IPS-15b (cell line): Measurements from ENCODE around the gene AOPEP.

Experiments
- H3K27me3 ChIP-seq: one replicate; pipeline ENCODE4 v1.6.1; 2013; ENCODE audit warnings: low read length; ENCODE audit not compliant: control insufficient read depth, insufficient read depth
- H3K36me3 ChIP-seq: one replicate; pipeline ENCODE4 v1.6.1; 2013; ENCODE audit warnings: low read length; ENCODE audit not compliant: control insufficient read depth, insufficient read depth
- H3K4me1 ChIP-seq: one replicate; pipeline ENCODE4 v1.6.1; 2013; ENCODE audit warnings: mild to moderate bottlenecking, low read length; ENCODE audit not compliant: control insufficient read depth, insufficient read depth
- H3K4me3 ChIP-seq: one replicate; pipeline ENCODE4 v1.5.1; 2013; ENCODE audit warnings: low read depth, low read length
- H3K9ac ChIP-seq: one replicate; pipeline ENCODE4 v1.6.1; 2013; ENCODE audit warnings: low read depth, mild to moderate bottlenecking, low read length
- H3K9me3 ChIP-seq: one replicate; pipeline ENCODE4 v1.6.1; 2013; ENCODE audit warnings: mild to moderate bottlenecking, low read length; ENCODE audit not compliant: control insufficient read depth, insufficient read depth

The AOPEP gene

GRCh38 chr9:94860678-94861588, 134.4 kb downstream of the AOPEP start:
- no peak overlapping the region for H3K9ac ChIP-seq
- no peaks in the 10 kb centered on the region for H3K36me3 ChIP-seq
- H3K9me3 ChIP-seq: no peaks in the 10 kb centered on the region
- H3K27me3 ChIP-seq: no peaks in the 10 kb centered on the region
- no peaks in the 10 kb centered on the region for H3K4me1 ChIP-seq
- H3K4me3 ChIP-seq: no peak overlapping the region

- no peak overlapping the region for H3K9ac ChIP-seq
- no peaks in the 10 kb centered on the region for H3K27me3 ChIP-seq
- no peak overlapping the region for H3K4me3 ChIP-seq
These were observed 135.2 kb downstream of the AOPEP start for GRCh38 chr9:94861589-94862272.

GRCh38 chr9:94864196-94864595, 137.7 kb downstream of the AOPEP start:
- no peaks in the 10 kb centered on the region for H3K4me1 ChIP-seq
- no peak overlapping the region for H3K4me3 ChIP-seq
- H3K9ac ChIP-seq: no peak overlapping the region
- H3K27me3 ChIP-seq: no peaks in the 10 kb centered on the region
- no peaks in the 10 kb centered on the region for H3K36me3 ChIP-seq
- no peaks in the 10 kb centered on the region for H3K9me3 ChIP-seq

More at GRCh38 chr9:94861589-94862272, 135.2 kb downstream of the AOPEP start:
- Histone ChIP-seq H3K9me3 (no peaks in the 10 kb centered on the region), H3K36me3 (no peaks in the 10 kb centered on the region), H3K4me1 (no peaks in the 10 kb centered on the region)

- Histone ChIP-seq H3K9ac (no peak overlapping the region), H3K4me1 (no peaks in the 10 kb centered on the region), H3K27me3 (no peaks in the 10 kb centered on the region), H3K9me3 (no peaks in the 10 kb centered on the region), H3K36me3 (no peaks in the 10 kb centered on the region), H3K4me3 (no peak overlapping the region)
These were observed 138.5 kb downstream of the AOPEP start for GRCh38 chr9:94864862-94865509.

- Histone ChIP-seq H3K27me3 (no peaks in the 10 kb centered on the region), H3K9ac (no peak overlapping the region), H3K4me3 (no peak overlapping the region), H3K36me3 (no peaks in the 10 kb centered on the region), H3K4me1 (no peaks in the 10 kb centered on the region), H3K9me3 (no peaks in the 10 kb centered on the region)
These were observed 139.3 kb downstream of the AOPEP start for GRCh38 chr9:94865582-94866452.

GRCh38 chr9:94866770-94867169, 140.3 kb downstream of the AOPEP start:
- Histone ChIP-seq H3K9ac (no peak overlapping the region), H3K27me3 (no peaks in the 10 kb centered on the region), H3K9me3 (no peaks in the 10 kb centered on the region), H3K36me3 (no peaks in the 10 kb centered on the region), H3K4me1 (no peaks in the 10 kb centered on the region), H3K4me3 (no peak overlapping the region)

- no peak overlapping the region for H3K9ac ChIP-seq
These were observed 140.9 kb downstream of the AOPEP start for GRCh38 chr9:94867281-94867841.

GRCh38 chr9:94867842-94868312, 141.4 kb downstream of the AOPEP start:
- no peaks in the 10 kb centered on the region for H3K27me3 ChIP-seq
- H3K9ac ChIP-seq: no peak overlapping the region
- H3K4me1 ChIP-seq: no peaks in the 10 kb centered on the region
- no peaks in the 10 kb centered on the region for H3K36me3 ChIP-seq
- H3K4me3 ChIP-seq: no peak overlapping the region
- no peaks in the 10 kb centered on the region for H3K9me3 ChIP-seq

More at GRCh38 chr9:94867281-94867841, 140.9 kb downstream of the AOPEP start:
- Histone ChIP-seq H3K9me3 (no peaks in the 10 kb centered on the region), H3K4me1 (no peaks in the 10 kb centered on the region), H3K27me3 (no peaks in the 10 kb centered on the region), H3K36me3 (no peaks in the 10 kb centered on the region), H3K4me3 (no peak overlapping the region)

GRCh38 chr9:94868464-94868863, 142.0 kb downstream of the AOPEP start:
- Histone ChIP-seq H3K9me3 (no peaks in the 10 kb centered on the region), H3K4me1 (no peaks in the 10 kb centered on the region), H3K27me3 (no peaks in the 10 kb centered on the region), H3K4me3 (no peak overlapping the region), H3K9ac (no peak overlapping the region), H3K36me3 (no peaks in the 10 kb centered on the region)

GRCh38 chr9:94869415-94869843, 142.9 kb downstream of the AOPEP start:
- Histone ChIP-seq H3K4me1 (no peaks in the 10 kb centered on the region), H3K36me3 (no peaks in the 10 kb centered on the region), H3K9me3 (no peaks in the 10 kb centered on the region), H3K4me3 (no peak overlapping the region), H3K9ac (no peak overlapping the region), H3K27me3 (no peaks in the 10 kb centered on the region)

- no peaks in the 10 kb centered on the region for H3K4me1 ChIP-seq
- H3K4me3 ChIP-seq: no peak overlapping the region
- no peaks in the 10 kb centered on the region for H3K36me3 ChIP-seq
- no peaks in the 10 kb centered on the region for H3K9me3 ChIP-seq
- no peak overlapping the region for H3K9ac ChIP-seq
- no peaks in the 10 kb centered on the region for H3K27me3 ChIP-seq
These were observed 143.9 kb downstream of the AOPEP start for GRCh38 chr9:94870465-94870792.
